Hypothalamus (tissue), 51 donors: ENCODE results near the gene ASTN2.

ENCODE experiments used
- DNase-seq, 51 donors: peaks; one replicate each; lab custom pipeline; 2025; lab: John Stamatoyannopoulos, UW

The ASTN2 gene

GRCh38 chr9:117135501-117136098 is 279.3 kb downstream of the ASTN2 start:
- DNase-seq: no peak

DNA sequence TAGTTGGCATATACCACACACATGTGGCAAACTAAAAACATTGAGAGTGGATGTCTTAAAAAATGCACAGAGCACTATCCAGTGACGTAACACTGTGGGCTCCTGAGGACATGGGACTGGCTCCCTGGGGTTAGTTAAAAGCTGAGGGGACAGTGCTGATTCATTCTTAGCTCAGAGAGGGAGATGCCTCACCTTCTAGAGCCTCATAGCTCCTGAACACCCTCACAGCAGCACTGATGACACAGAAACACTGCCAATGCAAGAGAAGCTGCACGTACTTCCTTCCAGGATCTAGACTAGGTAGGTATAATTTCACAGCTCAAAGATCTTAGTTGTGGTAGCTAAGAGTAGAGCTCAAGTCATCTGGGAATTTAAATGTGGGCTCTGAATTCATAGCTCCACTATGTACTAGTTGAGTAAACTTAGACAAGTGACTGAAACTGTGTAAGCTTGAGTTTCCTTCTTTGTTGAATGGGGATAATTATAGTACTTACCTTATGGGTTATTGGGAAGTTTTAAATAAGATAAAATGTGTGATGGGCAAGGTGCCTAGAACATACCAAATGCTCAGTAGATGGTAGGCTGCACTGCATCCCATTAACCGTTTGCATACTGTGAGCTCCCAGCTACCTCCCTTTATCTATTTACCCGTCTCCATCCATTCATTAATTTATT is 279.9 kb downstream of the ASTN2 start:
- no peak for DNase-seq

DNA sequence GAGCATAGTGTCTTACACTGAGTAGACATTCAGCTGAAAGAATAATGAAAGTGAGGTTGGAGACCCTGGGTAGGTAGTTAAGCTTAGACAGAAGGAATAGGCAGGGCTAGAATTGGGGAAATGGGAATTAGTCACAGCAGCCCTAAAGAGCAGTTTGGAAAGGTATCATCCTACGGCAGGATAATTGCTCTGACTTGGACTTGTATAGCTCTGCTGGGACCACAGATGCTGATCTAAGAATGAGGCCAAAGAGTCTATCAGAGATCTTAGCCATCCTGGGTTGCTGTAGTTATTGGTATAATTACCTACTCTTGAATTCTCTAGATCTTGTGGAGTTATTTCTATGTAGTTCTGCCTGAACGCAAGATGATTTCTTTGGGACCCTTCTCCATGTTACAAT is 288.0 kb downstream of the ASTN2 start:
- no peak for DNase-seq

GRCh38 chr9:117125531-117125930 is 289.3 kb downstream of the ASTN2 start:
- no peak for DNase-seq

DNA sequence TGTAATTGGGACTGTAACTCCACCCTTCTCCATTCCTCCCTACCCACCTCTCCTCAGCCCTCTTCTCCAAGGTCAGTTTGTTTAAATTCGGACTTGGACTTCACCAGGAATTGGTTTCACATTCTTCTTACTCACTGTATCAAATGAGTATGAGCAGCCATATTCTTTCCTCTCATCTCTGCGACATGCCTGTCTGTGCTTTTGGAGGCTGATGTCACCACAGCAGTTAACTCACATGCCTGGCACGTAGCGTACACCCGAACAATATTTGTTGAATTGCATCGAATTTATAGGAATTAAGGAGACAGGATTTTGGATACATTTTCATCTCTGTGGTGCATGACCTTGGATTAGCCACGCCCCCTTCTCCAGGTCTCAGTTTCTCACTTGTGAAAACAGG is 291.1 kb downstream of the ASTN2 start:
- no peak for DNase-seq

DNA sequence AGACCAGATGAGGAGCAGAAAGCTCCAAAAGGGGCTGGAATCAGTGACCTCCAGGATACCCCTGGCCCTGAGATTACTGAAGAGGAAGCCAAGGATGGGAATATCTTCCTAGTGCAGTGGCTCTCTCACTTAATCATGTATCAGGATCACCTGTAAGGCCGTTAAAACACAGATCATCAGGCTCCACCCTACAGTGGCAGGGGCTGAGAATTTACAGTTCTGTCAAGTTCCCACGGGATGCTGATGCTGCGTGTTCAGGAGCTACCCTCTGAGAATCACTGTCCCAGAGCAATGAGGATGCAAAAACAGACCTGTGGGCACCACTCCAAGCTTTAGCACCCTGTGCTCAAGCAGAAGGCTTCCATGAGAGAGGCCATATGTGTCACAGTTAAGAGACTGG is 291.9 kb downstream of the ASTN2 start:
- no peak for DNase-seq

DNA sequence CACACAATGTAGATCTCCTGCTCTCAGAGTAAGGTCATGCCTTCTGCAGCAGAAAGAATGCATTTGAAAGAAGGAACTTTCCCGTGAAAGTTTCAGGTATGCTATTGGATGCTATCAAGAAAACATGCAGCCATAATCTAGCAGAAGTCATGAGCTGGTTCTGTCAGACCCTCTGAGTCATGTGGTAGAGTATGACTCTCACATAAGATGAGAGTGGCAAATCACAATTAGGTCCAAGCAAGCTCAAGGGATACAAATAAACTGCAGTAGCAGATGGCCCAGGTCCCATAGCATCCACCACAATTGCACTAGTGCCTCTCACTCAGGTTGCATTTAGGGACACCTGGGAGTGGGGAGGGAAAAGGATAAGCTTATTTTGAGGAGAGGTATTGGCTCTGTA is 292.8 kb downstream of the ASTN2 start:
- no peak for DNase-seq

GRCh38 chr9:117121316-117121715 is 293.5 kb downstream of the ASTN2 start:
- peak in 16 of 51 donors; percentile 1 to 25 (median 14) for DNase-seq

- DNase-seq: peak in 1 of 51 donors; percentile 32
Observed at GRCh38 chr9:117120061-117120460, 294.8 kb downstream of the ASTN2 start.

DNA sequence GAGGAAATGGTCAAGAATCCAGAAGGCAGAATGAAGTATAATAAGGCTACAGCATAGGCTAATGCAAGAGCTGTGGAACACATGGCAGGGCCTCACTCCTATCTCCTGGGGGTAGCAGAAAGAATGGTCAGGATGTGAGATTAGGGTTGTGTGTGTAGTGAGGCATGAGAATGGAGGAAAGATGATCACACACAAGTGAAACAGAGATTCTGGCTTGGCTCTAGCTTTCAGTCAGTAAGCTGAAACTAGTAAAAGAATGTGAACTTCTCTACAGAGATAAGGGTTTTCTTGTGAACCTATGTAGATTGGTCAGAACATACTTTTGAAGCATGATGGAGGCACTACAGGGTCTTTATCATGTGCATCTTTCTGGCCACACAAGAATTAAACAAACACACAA is 298.8 kb downstream of the ASTN2 start:
- no peak for DNase-seq

DNA sequence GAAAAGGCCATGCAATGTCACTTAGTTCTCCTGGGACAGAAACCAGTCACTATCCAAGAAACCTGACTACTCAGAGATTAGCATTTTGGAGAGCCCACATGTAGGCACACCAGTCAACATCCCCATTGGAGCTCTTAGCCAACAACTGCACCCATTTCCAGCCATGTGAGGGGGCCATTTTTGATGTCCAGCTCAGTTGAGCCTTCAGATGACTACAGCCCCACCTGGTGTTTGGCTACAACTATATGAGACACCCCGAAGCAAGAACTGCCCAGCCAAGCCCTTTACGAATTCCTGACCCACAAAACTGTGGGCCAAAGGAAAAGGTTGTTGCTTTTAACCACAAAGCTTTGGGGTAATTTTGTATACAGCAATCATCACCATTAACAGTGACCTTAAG is 300.1 kb downstream of the ASTN2 start:
- no peak for DNase-seq

DNA sequence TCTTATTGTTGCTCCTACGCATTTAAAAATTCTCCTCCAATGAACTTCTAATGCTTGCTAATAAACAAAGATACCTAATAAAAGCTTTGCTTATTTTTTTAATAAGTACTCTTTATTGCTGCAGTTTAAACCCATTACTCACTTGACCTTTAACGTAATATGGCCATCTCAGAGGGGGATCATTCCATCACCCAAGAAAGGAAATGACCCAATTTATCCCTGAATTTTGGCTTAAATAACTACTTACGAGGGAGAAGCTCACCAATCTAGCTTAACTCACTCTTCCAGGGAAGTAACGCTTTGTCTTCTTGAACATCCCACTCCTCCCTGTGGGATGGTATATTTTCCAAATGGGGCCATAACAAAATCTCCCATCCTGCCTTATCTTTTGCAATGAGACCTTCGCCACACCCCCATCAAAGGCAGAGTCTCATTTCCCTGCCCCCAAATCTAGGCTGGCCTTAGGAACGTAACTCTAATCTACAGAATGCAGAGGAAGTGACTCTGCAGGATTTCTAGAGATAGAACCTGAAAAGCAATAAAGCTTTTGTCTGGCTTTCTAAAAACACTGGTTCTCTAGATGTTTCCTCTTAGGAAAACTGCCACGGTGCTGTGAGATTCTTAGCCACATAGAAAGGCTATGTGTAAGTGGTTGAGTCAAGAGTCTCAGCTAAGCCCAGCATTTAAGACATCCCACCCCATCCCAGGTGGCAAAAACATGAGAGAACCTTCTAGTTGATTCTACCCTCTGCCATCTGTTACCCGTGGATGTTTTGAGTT is 310.0 kb downstream of the ASTN2 start:
- no peak for DNase-seq

DNA sequence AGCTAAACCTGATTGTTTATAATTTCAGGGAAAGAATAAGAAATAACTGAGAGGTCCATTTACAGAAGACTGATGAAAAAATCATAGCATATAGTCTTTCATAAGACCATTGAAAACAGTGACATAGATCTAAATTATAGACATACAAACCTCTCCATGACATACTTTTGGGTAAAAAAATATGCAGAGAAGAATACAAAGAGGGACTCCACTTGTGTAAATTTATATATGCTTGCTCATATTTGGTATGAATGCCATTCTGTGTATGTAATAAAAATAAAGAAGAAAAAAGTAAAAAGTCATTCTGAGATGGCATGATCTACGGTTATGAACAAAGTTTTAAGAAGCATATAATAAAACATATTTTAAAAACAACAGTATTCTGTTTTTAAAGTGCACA is 310.7 kb downstream of the ASTN2 start:
- no peak for DNase-seq

DNA sequence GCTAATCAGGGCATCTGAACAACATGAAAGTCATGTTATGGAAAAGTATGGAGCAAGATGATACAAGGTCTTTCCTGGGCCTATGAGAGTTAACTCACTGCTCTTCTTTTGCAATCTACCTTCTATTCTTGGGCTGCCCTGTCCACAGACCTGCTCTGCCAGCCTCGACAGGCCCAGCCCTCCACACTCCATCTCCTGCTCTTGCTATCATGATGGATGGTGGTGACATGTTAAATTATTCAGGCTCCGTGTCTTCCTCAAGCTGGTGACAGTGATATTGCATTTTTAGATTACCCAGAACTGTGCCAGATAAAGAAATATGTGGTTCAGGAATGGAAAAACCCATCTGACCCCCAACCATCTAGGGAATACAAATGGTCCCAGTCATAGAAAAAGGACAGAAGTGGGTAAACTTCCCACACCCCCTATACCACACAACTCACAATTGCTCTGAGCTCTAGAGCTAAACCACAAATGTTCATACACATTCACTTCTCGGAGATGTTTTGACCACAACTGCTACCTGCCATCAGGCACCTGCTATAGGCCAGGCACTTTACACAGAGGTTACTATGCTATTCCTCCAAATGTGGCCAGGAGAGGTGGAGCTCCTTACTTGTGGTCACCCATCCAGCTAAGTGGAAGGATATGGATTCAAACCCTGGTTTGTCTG is 311.3 kb downstream of the ASTN2 start:
- no peak for DNase-seq

DNA sequence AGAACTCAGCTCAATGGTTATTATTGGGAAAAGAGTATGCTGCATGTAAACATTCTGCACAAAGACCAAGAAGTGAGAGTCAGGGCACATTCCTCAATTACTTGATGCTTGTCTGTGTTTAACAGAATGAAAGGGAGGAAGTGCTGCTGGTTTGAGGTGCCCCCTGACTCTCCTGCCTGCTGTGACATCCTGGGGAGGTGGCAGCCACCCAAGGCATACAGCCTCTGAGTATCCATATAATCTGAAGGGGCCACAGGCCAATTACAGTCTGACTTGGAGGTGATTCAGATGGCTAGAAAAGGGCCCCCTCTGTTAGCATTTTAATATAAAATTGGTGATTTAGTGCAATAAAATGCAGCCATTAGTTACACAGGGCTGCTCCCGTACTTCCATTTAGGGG is 313.8 kb downstream of the ASTN2 start:
- no peak for DNase-seq

GRCh38 chr9:117098331-117098730 is 316.5 kb downstream of the ASTN2 start:
- DNase-seq: no peak

GRCh38 chr9:117097761-117098160 is 317.1 kb downstream of the ASTN2 start:
- DNase-seq: no peak

- no peak for DNase-seq
Observed at GRCh38 chr9:117096138-117096537, 318.7 kb downstream of the ASTN2 start.

- DNase-seq: no peak
Observed at GRCh38 chr9:117095081-117095480, 319.8 kb downstream of the ASTN2 start.

DNA sequence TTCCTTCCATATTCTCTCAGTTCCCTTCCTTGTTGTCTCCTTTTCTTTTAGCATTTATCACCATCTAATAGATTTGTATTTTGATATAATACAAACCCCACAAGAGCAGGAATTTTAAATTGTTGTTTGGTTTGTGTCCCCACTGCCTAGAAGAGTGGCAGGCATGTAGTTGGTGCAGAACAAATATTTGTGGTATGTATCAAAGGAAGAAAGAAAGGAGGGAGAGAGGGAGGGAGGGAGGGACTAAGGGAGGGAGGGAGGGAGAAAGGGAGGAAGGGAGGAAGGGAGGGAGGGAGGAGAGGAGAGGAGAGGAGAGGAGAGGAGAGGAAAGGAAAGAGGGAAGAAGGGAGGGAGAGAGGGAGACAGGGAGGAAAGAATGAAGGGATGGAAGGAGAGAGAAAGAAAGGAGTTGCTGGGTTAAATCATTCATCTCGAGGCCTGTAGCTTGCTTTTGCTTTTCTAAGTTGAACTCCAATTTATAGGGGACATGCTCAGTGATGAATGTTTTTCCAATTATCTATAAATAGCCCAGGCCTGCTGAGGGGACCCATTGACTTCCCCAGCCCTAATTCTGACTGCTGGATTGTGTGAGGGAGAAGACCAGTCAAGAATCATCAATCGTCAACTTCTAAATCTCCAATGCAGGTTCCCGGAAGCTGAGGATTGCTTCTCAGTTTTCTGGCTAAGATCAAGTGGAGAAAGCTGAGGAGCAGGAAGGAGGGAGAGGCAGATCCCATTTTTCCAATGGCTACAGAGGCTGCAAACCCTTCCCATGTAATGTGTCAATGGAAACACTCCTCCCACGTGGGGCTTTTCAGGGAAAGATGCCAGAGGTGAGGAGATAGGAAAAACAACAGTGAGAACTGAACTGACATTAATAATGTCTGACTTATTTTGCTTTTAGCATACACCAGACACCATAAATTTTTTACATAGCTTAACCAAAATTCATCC is 320.7 kb downstream of the ASTN2 start:
- no peak for DNase-seq
